Stimulated activated CD8-positive, alpha-beta memory T cell treated with anti-CD3 and anti-CD28 coated beads, Interleukin-4, amount 100 ng/mL, for 4 hours (primary cell): ENCODE results near the gene CES2.
"Not testable (repeated sequence)": the region's sequence is repeated elsewhere in the genome, so short reads cannot be mapped to it uniquely, and the experiment has no call there.

Experiments
- DNase-seq, 2 donors: peaks; one replicate each; pipeline ENCODE4 v3.0.0-alpha.2; 2020; ENCODE audit warnings: low read depth in 2 of 2, low spot score in 1 of 2

The CES2 gene

GRCh38 chr16:66952430-66953110 is 17.3 kb downstream of the CES2 start:
- no peak for DNase-seq

GRCh38 chr16:66953462-66954096 is 18.3 kb downstream of the CES2 start:
- DNase-seq, result no peak

GRCh38 chr16:66954097-66954659 is 18.9 kb downstream of the CES2 start:
- DNase-seq, result peak; percentile 42 to 65

GRCh38 chr16:66955363-66956153 is 20.2 kb downstream of the CES2 start:
- DNase-seq, result not testable (repeated sequence)

- DNase-seq, result not testable (repeated sequence)
Measured at GRCh38 chr16:66956154-66956457, 20.8 kb downstream of the CES2 start.

- no peak for DNase-seq
Measured at GRCh38 chr16:66958857-66959703, 23.8 kb downstream of the CES2 start.

- no peak for DNase-seq
Measured at GRCh38 chr16:66959704-66960161, 24.4 kb downstream of the CES2 start.

GRCh38 chr16:66960270-66960669 is 25.0 kb downstream of the CES2 start:
- no peak for DNase-seq

- DNase-seq, result no peak
Measured at GRCh38 chr16:66961065-66961744, 25.9 kb downstream of the CES2 start, which contains the start of gene CES3. Gene CES3, plus strand, starts transcription at chr16:66961266. Its CDS starts 42 bp downstream, at chr16:66961308.

GRCh38 chr16:66961914-66962313 is 26.6 kb downstream of the CES2 start:
- DNase-seq, result no peak

GRCh38 chr16:66964049-66964448 is 28.7 kb downstream of the CES2 start:
- DNase-seq, result no peak

- no peak for DNase-seq
Measured at GRCh38 chr16:66968847-66969246, 33.5 kb downstream of the CES2 start.

GRCh38 chr16:66970775-66971720 is 35.7 kb downstream of the CES2 start:
- no peak for DNase-seq

- DNase-seq, result no peak
Measured at GRCh38 chr16:66972983-66973382, 37.7 kb downstream of the CES2 start.

GRCh38 chr16:66973716-66974115 is 38.4 kb downstream of the CES2 start:
- no peak for DNase-seq

- not testable (repeated sequence) for DNase-seq
Measured at GRCh38 chr16:66974156-66974931, 39.0 kb downstream of the CES2 start.

- DNase-seq, result peak in 1 of 2 donors; percentile 21
Measured at GRCh38 chr16:66974932-66975246, 39.6 kb downstream of the CES2 start.

GRCh38 chr16:66975302-66975893 is 40.1 kb downstream of the CES2 start:
- DNase-seq, result no peak
